GM18517 (cell line): Measurements from ENCODE around the gene SLC25A42.

Experiments
- ATAC-seq: cut with Tn5 transposase; IDR thresholded peaks from one replicate; pipeline ENCODE4 v1.9.1; 2021; ENCODE audit warnings: mild to moderate bottlenecking, moderate library complexity; ENCODE audit not compliant: unreplicated experiment

SLC25A42 gene

GRCh38 chr19:19067276-19068072, 3.7 kb downstream of the SLC25A42 start:
- no peak for ATAC-seq

DNA sequence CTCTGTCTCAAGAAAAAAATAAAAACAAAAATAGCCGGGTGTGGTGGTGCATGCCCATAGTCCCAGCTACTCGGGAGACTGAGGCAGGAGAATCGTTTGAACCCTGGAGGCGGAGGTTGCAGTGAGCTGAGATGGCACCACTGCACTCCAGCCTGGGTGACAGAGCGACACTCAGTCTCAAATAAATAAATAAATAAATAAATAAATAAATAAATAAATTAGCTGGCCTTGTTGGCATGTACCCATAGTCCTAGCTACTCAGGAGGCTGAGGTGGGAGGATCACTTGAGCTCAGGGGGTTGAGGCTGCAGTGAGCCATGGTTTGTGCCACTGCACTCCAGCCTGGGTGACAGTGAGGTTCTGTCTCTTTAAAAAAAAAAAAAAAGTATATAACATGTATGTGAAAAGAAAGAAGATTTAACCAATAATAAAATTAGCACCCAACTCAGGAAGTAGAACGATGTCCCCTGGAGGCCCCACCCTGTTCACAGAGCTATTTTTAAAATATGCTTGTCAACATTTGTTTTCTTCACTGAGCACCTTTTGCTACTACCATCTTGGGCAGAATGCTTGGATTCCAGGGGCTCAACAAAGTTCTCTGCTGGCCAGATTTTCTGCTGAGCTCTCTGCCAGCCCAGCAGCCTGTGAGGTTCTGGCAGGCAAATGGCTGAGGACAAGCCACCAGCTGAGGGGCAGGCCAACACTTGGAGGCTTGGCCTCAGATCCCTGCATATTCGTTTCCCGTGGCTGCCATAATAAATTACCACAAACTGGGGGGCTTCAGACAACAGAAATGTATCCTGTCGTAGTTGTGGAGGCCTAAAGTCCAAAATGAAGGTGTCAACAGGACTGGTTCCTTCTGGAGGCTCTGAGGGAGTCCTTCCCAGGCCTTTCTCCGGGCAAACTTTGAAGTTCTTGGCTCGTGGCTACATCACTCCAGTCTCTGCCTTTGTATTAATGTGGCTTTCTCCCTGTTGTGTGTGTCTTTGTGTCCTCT, 5.2 kb downstream of the SLC25A42 start:
- no peak for ATAC-seq

- ATAC-seq, result no peak
These were observed 8.1 kb downstream of the SLC25A42 start for GRCh38 chr19:19071897-19072296.

GRCh38 chr19:19074196-19074882, 10.5 kb downstream of the SLC25A42 start:
- ATAC-seq, result no peak

DNA sequence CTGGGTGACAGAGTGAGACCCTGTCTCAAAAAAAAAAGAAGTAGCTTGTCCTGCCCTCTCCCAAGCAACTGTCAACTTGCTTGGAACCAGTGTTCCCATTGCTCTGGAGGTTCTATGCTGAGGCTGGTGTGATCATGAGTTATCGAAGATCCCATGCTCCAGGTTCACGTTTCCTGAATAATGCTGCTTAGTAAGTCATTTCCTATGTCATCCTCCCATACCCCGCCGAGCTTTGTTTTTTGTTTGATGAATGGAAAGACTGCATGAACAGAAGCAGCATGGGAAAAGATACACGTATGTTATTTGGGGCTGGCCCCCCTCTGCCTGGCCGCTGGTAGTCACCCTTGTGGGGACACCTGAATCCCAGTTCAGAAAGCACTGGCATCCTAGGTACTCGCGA, 11.3 kb downstream of the SLC25A42 start:
- ATAC-seq, result no peak

DNA sequence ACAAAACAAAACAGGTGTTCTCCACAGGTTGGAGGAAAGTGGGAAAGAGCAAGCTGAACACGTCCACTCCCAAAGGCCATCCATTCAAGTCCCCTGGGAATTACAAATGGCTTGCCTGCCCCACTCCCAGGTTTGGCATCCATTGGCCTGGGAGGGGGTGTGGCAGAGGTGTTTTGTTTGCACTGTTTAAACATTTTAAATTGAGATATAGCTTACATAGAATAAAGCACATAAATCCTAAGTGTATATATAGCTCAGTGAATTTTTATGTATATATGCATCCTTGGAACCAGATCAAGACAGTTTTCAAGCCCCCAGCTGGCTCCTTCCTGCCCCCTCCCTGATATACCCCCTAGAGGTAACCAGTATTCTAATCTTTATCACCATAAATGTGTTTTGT, 12.7 kb downstream of the SLC25A42 start:
- no peak for ATAC-seq

- ATAC-seq, result no peak
These were observed 13.3 kb downstream of the SLC25A42 start for GRCh38 chr19:19077103-19077502.

- no peak for ATAC-seq
These were observed 15.0 kb downstream of the SLC25A42 start for GRCh38 chr19:19078801-19079200.

- ATAC-seq, result no peak
These were observed 15.8 kb downstream of the SLC25A42 start for GRCh38 chr19:19079571-19079970.

- no peak for ATAC-seq
These were observed 17.9 kb downstream of the SLC25A42 start for GRCh38 chr19:19081642-19082151.

GRCh38 chr19:19083413-19084178, 19.8 kb downstream of the SLC25A42 start:
- ATAC-seq, result no peak

DNA sequence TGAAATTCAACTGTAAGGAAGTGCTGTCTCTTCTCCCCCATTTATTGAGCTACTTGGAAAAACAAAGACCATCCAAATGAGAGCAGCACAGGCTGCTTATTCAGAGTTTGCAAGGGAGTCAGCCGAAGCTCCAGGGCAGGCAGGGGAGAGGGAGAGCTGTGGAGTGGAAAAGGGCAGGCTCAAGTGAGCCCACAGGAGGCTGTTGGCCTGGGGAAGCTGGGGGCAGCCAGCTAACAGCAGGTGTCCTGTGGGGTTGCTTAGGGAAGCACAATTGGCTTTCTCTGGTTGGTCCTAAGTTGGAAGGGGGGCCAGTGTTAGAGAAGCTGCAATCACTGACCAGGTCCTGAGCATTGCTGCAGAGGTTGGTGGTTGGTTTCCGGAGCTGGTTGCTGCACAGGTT, 23.9 kb downstream of the SLC25A42 start:
- ATAC-seq, result no peak

GRCh38 chr19:19094513-19094912, 30.7 kb downstream of the SLC25A42 start:
- ATAC-seq, result no peak

DNA sequence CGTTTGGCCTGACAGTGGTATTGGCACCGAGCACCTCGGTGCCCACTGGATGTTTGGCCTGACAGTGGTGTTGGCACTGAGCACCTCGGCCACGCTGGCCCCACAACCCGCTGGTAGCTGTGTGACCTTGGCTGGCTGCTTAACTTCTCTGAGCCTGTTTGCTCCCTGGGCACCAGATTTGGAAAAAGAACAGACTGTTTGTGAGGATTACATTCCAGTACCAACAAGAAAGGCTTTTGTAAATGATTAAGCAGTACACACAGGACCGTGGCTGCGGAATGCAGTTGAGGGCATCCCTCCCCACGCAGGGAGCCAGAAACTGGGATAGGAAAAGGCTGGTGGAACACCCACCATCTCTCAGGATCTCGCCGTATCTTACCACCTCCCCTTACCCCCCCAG, 31.9 kb downstream of the SLC25A42 start:
- no peak for ATAC-seq

DNA sequence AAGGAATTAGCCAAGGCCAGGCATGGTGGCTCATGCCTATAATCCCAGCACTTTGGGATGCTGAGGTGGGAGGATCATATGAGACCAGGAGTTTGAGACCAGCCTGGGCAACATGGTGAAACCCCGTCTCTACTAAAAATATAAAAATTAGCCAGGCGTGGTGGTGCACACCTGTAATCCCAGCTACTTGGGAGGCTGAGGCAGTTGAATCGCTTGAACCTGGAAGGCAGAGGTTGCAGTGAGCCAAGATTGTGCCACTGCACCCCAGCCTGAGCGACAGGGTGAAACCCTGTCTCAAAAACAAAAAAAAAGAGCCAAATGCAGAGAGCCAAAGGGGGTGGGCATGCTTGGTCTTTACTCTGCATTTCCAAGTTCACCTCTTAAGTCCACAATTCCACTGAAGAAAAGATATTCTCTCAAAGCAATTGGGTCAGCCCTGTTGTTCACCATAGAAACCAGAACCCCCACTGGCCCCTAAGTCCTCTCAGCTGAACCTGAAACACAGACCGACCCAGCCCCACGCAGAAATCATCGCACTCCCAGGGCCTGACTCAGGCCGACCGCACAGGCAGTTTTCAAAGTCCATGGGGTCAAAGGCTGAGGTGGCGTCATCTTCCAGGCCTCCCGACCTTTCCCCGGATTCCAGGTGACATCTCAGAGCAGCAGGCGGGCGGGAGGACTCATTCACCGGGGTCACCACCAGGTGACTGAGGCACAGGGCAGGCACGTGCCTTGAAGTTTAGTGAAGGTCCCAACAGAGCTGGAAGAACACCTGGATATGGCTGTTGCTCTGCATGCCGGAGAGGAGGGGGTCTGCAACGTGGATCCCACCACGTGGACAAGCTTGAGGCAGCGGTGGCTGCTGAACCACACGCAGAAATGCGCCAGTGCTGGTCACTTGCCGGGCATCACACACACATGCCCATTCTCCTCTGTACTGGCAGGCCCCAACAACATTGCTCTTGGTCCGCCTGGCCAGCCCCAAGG, 33.1 kb downstream of the SLC25A42 start:
- ATAC-seq, result no peak

- no peak for ATAC-seq
These were observed 34.4 kb downstream of the SLC25A42 start for GRCh38 chr19:19098084-19098702.

- ATAC-seq, result no peak
These were observed 35.2 kb downstream of the SLC25A42 start for GRCh38 chr19:19098703-19099632.

GRCh38 chr19:19101540-19101939, 37.7 kb downstream of the SLC25A42 start:
- no peak for ATAC-seq
